MCF 10A (cell line): ENCODE results near the gene GTF2A1L. TPM values are rescaled to one million over a fixed set of nuclear protein-coding genes. Genes with fewer than 3 reads are reported as not detected.

Source experiments
- BruUV-seq: library from RNA; stranded (reverse); fragments of 400-500 nt; replicated peaks from 2 replicates; lab custom pipeline; 2021; lab: Mats Ljungman, UMichigan
- CTCF ChIA-PET: fragments of 300-600 bp; sonication (Branson Sonifier 250); formaldehyde crosslinking; extraction: SDS; loops from one replicate; lab custom pipeline; 2021; ENCODE audit warnings: antibody characterized with exemption, inconsistent platforms; lab: Yijun Ruan, JAX
- POLR2A ChIA-PET: fragments of 300-600, 350-650 bp; sonication (Branson Sonifier 250); formaldehyde crosslinking; extraction: SDS; loops from one replicate; lab custom pipeline; 2020; ENCODE audit warnings: antibody characterized with exemption, inconsistent platforms; lab: Yijun Ruan, JAX
- DNase-seq: peaks from one replicate; pipeline ENCODE4 v3.0.0-alpha.2; 2018; ENCODE audit not compliant: unreplicated experiment
- H3K27ac Mint-ChIP-seq: one replicate; pipeline ENCODE4 v1.8.0; 2022; ENCODE audit warnings: mild to moderate bottlenecking, low read depth, mixed read lengths; ENCODE audit not compliant: unreplicated experiment
- H3K27me3 Mint-ChIP-seq: one replicate; pipeline ENCODE4 v1.8.0; 2022; ENCODE audit warnings: mixed read lengths; ENCODE audit not compliant: insufficient read depth, unreplicated experiment
- H3K36me3 Mint-ChIP-seq: one replicate; pipeline ENCODE4 v1.8.0; 2022; ENCODE audit warnings: mild to moderate bottlenecking, moderate library complexity, mixed read lengths; ENCODE audit not compliant: insufficient read depth, unreplicated experiment
- H3K4me1 Mint-ChIP-seq: one replicate; pipeline ENCODE4 v1.8.0; 2022; ENCODE audit warnings: mixed read lengths; ENCODE audit not compliant: insufficient read depth, unreplicated experiment
- H3K4me3 Mint-ChIP-seq: one replicate; pipeline ENCODE4 v1.8.0; 2022; ENCODE audit warnings: mild to moderate bottlenecking, moderate library complexity, mixed read lengths; ENCODE audit not compliant: unreplicated experiment
- H3K9me3 Mint-ChIP-seq: one replicate; pipeline ENCODE4 v1.8.0; 2022; ENCODE audit warnings: mixed read lengths; ENCODE audit not compliant: unreplicated experiment
- CTCF ChIP-seq: fragments of 200-600 bp; IDR thresholded peaks from one replicate; pipeline ENCODE4 v1.8.0; 2022; ENCODE audit warnings: antibody characterized with exemption, mild to moderate bottlenecking; ENCODE audit not compliant: unreplicated experiment
- intact Hi-C: fragments of 100-400 bp; cut with micrococcal nuclease; formaldehyde crosslinking; loops from 2 replicates; pipeline ENCODE4 v1.14.1; 2022
- total RNA-seq: library from RNA; stranded (reverse); gene quantifications from 2 replicates; pipeline ENCODE4 v1.2.3, GENCODE V29; 2022

GTF2A1L gene
- total RNA-seq, 1 experiment from 2014 or later, result not detected

- peak; percentile 87 for DNase-seq
- Mint-ChIP-seq H3K4me1 (peaks cover 45% of the 10 kb centered on the region), H3K36me3 (no peaks in the 10 kb centered on the region), H3K27ac (peak overlapping the region; percentile 81), H3K27me3 (no peaks in the 10 kb centered on the region), H3K9me3 (no peaks in the 10 kb centered on the region), H3K4me3 (no peak overlapping the region)
- TF ChIP-seq CTCF, result no peak
- BruUV-seq, result no TSS peak
- CTCF ChIA-PET, result interaction anchor here (0.6 to 1.4 kb wide), 2 partner anchors 13 to 1776 kb away, joined by 5 to 7 read pairs; no protein-coding TSS in a partner anchor
- POLR2A ChIA-PET, result interaction anchor here (0.6 to 1.5 kb wide), 4 partner anchors 15 to 138 kb away, joined by 3 to 6 read pairs (median 3); no protein-coding TSS in a partner anchor
- intact Hi-C loops, result no loop called here
These were observed 97.6 kb downstream of the GTF2A1L start for GRCh38 chr2:48715042-48715899.

GRCh38 chr2:48715956-48716355 is 98.3 kb downstream of the GTF2A1L start:
- no peaks in the 10 kb centered on the region for H3K36me3 Mint-ChIP-seq
- ChIA-PET POLR2A (interaction anchor here (0.6 to 1.5 kb wide), 4 partner anchors 14 to 137 kb away, joined by 3 to 6 read pairs (median 3); no protein-coding TSS in a partner anchor), CTCF (interaction anchor here (0.6 to 1.4 kb wide), 2 partner anchors 12 to 1775 kb away, joined by 5 to 7 read pairs; no protein-coding TSS in a partner anchor)
- H3K4me1 Mint-ChIP-seq, result peaks cover 45% of the 10 kb centered on the region
- peak; percentile 53 for DNase-seq
- BruUV-seq, result no TSS peak
- no peaks in the 10 kb centered on the region for H3K27me3 Mint-ChIP-seq
- intact Hi-C loops, result no loop called here
- H3K9me3 Mint-ChIP-seq, result no peaks in the 10 kb centered on the region
- no peak for TF ChIP-seq CTCF
- peak overlapping the region; percentile 81 for H3K27ac Mint-ChIP-seq
- H3K4me3 Mint-ChIP-seq, result no peak overlapping the region

- no peak overlapping the region for H3K4me3 Mint-ChIP-seq
- intact Hi-C loops, result no loop called here
- H3K9me3 Mint-ChIP-seq, result no peaks in the 10 kb centered on the region
- ChIA-PET POLR2A (interaction anchor here (0.6 to 0.7 kb wide), 2 partner anchors 33 to 482 kb away, joined by 3 read pairs; no protein-coding TSS in a partner anchor), CTCF (interaction anchor here (0.7 kb wide), 1 partner anchor 11 kb away, joined by 3 read pairs; no protein-coding TSS in a partner anchor)
- peaks cover 46% of the 10 kb centered on the region for H3K4me1 Mint-ChIP-seq
- peaks cover 6% of the 10 kb centered on the region for H3K36me3 Mint-ChIP-seq
- TF ChIP-seq CTCF, result no peak
- no peaks in the 10 kb centered on the region for H3K27me3 Mint-ChIP-seq
- no TSS peak for BruUV-seq
- H3K27ac Mint-ChIP-seq, result no peak overlapping the region
- DNase-seq, result no peak
These were observed 100.2 kb downstream of the GTF2A1L start for GRCh38 chr2:48717846-48718245.
